Placental epithelial cell (primary cell): ENCODE data around the gene USP37. TPM values are rescaled to one million over a fixed set of nuclear protein-coding genes. Genes with fewer than 3 reads are reported as not detected.
A peak's percentile ranks its signal among the peaks of the same experiment; 100 is the strongest.

Experiments
- small RNA-seq: library from RNA; depleted of rRNA; stranded (forward); fragments of <200 nt; gene quantifications from one replicate; pipeline ENCODE3, GENCODE V24; 2012
- total RNA-seq: library from RNA; depleted of rRNA; stranded (reverse); fragments of >200 nt; gene quantifications from 2 replicates; pipeline ENCODE4 v1.2.3, GENCODE V29; 2012

Gene USP37, protein sequence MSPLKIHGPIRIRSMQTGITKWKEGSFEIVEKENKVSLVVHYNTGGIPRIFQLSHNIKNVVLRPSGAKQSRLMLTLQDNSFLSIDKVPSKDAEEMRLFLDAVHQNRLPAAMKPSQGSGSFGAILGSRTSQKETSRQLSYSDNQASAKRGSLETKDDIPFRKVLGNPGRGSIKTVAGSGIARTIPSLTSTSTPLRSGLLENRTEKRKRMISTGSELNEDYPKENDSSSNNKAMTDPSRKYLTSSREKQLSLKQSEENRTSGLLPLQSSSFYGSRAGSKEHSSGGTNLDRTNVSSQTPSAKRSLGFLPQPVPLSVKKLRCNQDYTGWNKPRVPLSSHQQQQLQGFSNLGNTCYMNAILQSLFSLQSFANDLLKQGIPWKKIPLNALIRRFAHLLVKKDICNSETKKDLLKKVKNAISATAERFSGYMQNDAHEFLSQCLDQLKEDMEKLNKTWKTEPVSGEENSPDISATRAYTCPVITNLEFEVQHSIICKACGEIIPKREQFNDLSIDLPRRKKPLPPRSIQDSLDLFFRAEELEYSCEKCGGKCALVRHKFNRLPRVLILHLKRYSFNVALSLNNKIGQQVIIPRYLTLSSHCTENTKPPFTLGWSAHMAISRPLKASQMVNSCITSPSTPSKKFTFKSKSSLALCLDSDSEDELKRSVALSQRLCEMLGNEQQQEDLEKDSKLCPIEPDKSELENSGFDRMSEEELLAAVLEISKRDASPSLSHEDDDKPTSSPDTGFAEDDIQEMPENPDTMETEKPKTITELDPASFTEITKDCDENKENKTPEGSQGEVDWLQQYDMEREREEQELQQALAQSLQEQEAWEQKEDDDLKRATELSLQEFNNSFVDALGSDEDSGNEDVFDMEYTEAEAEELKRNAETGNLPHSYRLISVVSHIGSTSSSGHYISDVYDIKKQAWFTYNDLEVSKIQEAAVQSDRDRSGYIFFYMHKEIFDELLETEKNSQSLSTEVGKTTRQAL
- 11.7 and 27.9 TPM in 2 replicates for total RNA-seq

GRCh38 chr2:218568190-218569037 is at the start of gene USP37, which contains the start of gene CNOT9:
Gene USP37 (minus strand): TSS chr2:218568351. CDS start chr2:218558653, 9,698 bp downstream.
Gene CNOT9 (plus strand): TSS chr2:218568839. CDS start chr2:218568955, 116 bp downstream.

GRCh38 chr2:218607436-218608115 is 39.4 kb upstream of the USP37 start, which contains the start of gene PLCD4:
Gene PLCD4 (plus strand): TSS chr2:218607899. CDS start chr2:218615740, 7,841 bp downstream.

GRCh38 chr2:218418717-218419458 is 149.3 kb downstream of the USP37 start, which contains the start of gene VIL1:
Gene VIL1 (plus strand): TSS chr2:218419123. CDS start chr2:218423779, 4,656 bp downstream.

Small RNA genes within 50 kb of the gene (small RNA-seq; reads per million reads assigned to genes)
- 951 reads per million, percentile 99 among the genes with 10 or more reads in this experiment for gene MIR26B
- gene RNU6-136P: not detected

Other genes starting within 250 kb of the USP37 start
- not detected in 2 replicates for gene CATIP, start 211.5 kb downstream of the USP37 start, total RNA-seq
- 0.22 and 0.39 TPM in 2 replicates for gene SLC11A1, start 186.1 kb downstream of the USP37 start, total RNA-seq
- 77.3 and 130 TPM in 2 replicates for gene CTDSP1, start 168.5 kb downstream of the USP37 start, total RNA-seq
- gene VIL1, start 149.2 kb downstream of the USP37 start, total RNA-seq: not detected in 2 replicates
- 34.5 and 52.8 TPM in 2 replicates for gene CNOT9, start 488 bp upstream of the USP37 start, total RNA-seq
- gene PLCD4, start 39.5 kb upstream of the USP37 start, total RNA-seq: not detected in 2 replicates
- gene ZNF142, start 91.3 kb upstream of the USP37 start, total RNA-seq: 12.2 and 15.5 TPM in 2 replicates
- gene BCS1L, start 91.3 kb upstream of the USP37 start, total RNA-seq: 13.0 and 26.8 TPM in 2 replicates
- gene RNF25, start 103.7 kb upstream of the USP37 start, total RNA-seq: 24.3 and 54.3 TPM in 2 replicates
- gene STK36, start 103.7 kb upstream of the USP37 start, total RNA-seq: 31.4 and 34.3 TPM in 2 replicates
- 17.0 and 17.3 TPM in 2 replicates for gene TTLL4, start 142.5 kb upstream of the USP37 start, total RNA-seq
- 1.1 and 2.4 TPM in 2 replicates for gene CYP27A1, start 213.8 kb upstream of the USP37 start, total RNA-seq